A549 (cell line): Measurements from ENCODE around the gene PARD6G. TPM values are rescaled to one million over a fixed set of nuclear protein-coding genes. Genes with fewer than 3 reads are reported as not detected.

Source experiments
- ATAC-seq, 2 experiments: fragments of 200-7000 bp in 1 of 2; fragments of >200 bp in 1 of 2; cut with Nextera tagmentation in 1 of 2; cut with Tn5 transposase in 1 of 2; 3 replicates each; pipeline versions ENCODE4 v1.8.0 to v1.9.1; 2018 to 2020; ENCODE audit warnings: mild to moderate bottlenecking in 1 of 2, moderate library complexity in 1 of 2
- CTCF ChIA-PET: fragments of 300-600 bp; sonication (Branson Sonifier 250); formaldehyde crosslinking; extraction: SDS; loops from one replicate; lab custom pipeline; 2021; ENCODE audit warnings: antibody characterized with exemption, inconsistent platforms; lab: Yijun Ruan, JAX
- POLR2A ChIA-PET: fragments of 350-600 bp; formaldehyde crosslinking; extraction: SDS; loops from one replicate; lab custom pipeline; 2021; ENCODE audit warnings: antibody characterized with exemption, inconsistent platforms; lab: Yijun Ruan, JAX
- DNase-seq, 2 experiments: peaks; one replicate each; pipeline versions ENCODE4 v3.0.0 to v3.0.0-alpha.2; 2011 to 2016; ENCODE audit warnings: low read depth in 1 of 2, low spot score in 1 of 2
- FAIRE-seq: peaks from 2 replicates; lab custom pipeline; 2011; peaks lifted over from hg19 to GRCh38; lab: Jason Lieb, UNC
- H3K27ac ChIP-seq, 2 experiments: fragments of >200 bp; sonication (Bioruptor Twin); formaldehyde crosslinking; 3 replicates each; pipeline ENCODE4 v1.5.1; 2016 to 2017
- H3K4me1 ChIP-seq: fragments of >200 bp; sonication (Bioruptor Twin); formaldehyde crosslinking; 3 replicates; pipeline ENCODE4 v1.6.1; 2016
- H3K4me2 ChIP-seq: fragments of >200 bp; sonication (Bioruptor Twin); formaldehyde crosslinking; 3 replicates; pipeline ENCODE4 v1.6.1; 2016
- H3K4me3 ChIP-seq: fragments of >200 bp; sonication (Bioruptor Twin); formaldehyde crosslinking; 3 replicates; pipeline ENCODE4 v1.5.1; 2016
- H3K9me3 ChIP-seq: fragments of >200 bp; sonication (Bioruptor Twin); formaldehyde crosslinking; 3 replicates; pipeline ENCODE4 v1.6.1; 2016
- CHD4 ChIP-seq: fragments of 200-600 bp; sonication (generic); IDR thresholded peaks from 2 replicates; pipeline ENCODE4 v1.6.1; 2016; ENCODE audit warnings: antibody characterized with exemption, mild to moderate bottlenecking, borderline replicate concordance
- EHMT2 ChIP-seq: fragments of 200-600 bp; sonication (generic); IDR thresholded peaks from 2 replicates; pipeline ENCODE4 v1.6.1; 2016; ENCODE audit warnings: antibody characterized with exemption, low read depth, mild to moderate bottlenecking, moderate library complexity
- FOSB ChIP-seq: fragments of 250-450 bp; sonication (Bioruptor Pico); IDR thresholded peaks from 2 replicates; pipeline ENCODE4 v1.5.0; 2020; ENCODE audit warnings: mild to moderate bottlenecking, moderate library complexity
- FOSL2 ChIP-seq, 2 experiments: fragments of 450-650 bp in 1 of 2; fragments of >200 bp in 1 of 2; sonication (Bioruptor Twin) in 1 of 2; formaldehyde crosslinking; IDR thresholded peaks; 2 replicates each; pipeline versions ENCODE4 v1.5.0 to v1.6.1; 2016 to 2020; ENCODE audit warnings: mild to moderate bottlenecking in 1 of 2, moderate library complexity in 1 of 2
- FOXS1 ChIP-seq: fragments of 250-450 bp; sonication (Bioruptor Pico); IDR thresholded peaks from 2 replicates; pipeline ENCODE4 v1.5.0; 2020; ENCODE audit warnings: mild to moderate bottlenecking, moderate library complexity
- GATA3 ChIP-seq: IDR thresholded peaks from 2 replicates; pipeline ENCODE4 v1.6.1; 2012; ENCODE audit warnings: borderline replicate concordance
- HOXB5 ChIP-seq: fragments of 250-450 bp; sonication (Bioruptor Pico); IDR thresholded peaks from 2 replicates; pipeline ENCODE4 v1.5.0; 2020; ENCODE audit warnings: mild to moderate bottlenecking, moderate library complexity
- KDM1A ChIP-seq: fragments of 200-600 bp; sonication (generic); IDR thresholded peaks from 2 replicates; pipeline ENCODE4 v1.6.1; 2016; ENCODE audit warnings: low read depth, mild to moderate bottlenecking
- MAFK ChIP-seq: fragments of 450-650 bp; IDR thresholded peaks from 2 replicates; pipeline ENCODE4 v1.6.1; 2014; ENCODE audit not compliant: partially characterized antibody
- NFE2L2 ChIP-seq: fragments of 150-350 bp; conservative IDR thresholded peaks from 2 replicates; pipeline ENCODE4 v1.6.1; 2014; ENCODE audit warnings: low read length
- PHF8 ChIP-seq: fragments of 200-600 bp; sonication (generic); IDR thresholded peaks from 2 replicates; pipeline ENCODE4 v1.6.1; 2016; ENCODE audit warnings: low read depth, mild to moderate bottlenecking, antibody characterized with exemption, moderate library complexity, borderline replicate concordance
- POLR2A ChIP-seq: IDR thresholded peaks from 2 replicates; pipeline ENCODE4 v1.6.1; 2012; ENCODE audit warnings: mild to moderate bottlenecking, low read length
- RAD21 ChIP-seq, 2 experiments: fragments of >200 bp in 1 of 2; sonication (Bioruptor Twin) in 1 of 2; formaldehyde crosslinking in 1 of 2; IDR thresholded peaks in 1 of 2; conservative IDR thresholded peaks in 1 of 2; 2 replicates in 1 of 2; 3 replicates in 1 of 2; pipeline ENCODE4 v1.6.1; 2012 to 2018; ENCODE audit warnings: inconsistent platforms in 1 of 2
- RARB ChIP-seq: fragments of 250-450 bp; sonication (Bioruptor Pico); IDR thresholded peaks from 2 replicates; pipeline ENCODE4 v1.8.0; 2021; ENCODE audit warnings: mild to moderate bottlenecking, moderate library complexity
- RNF2 ChIP-seq: fragments of 200-600 bp; sonication (generic); IDR thresholded peaks from 2 replicates; pipeline ENCODE4 v1.6.1; 2016; ENCODE audit warnings: low read depth, mild to moderate bottlenecking, antibody characterized with exemption, moderate library complexity, borderline replicate concordance
- SMC3 ChIP-seq: fragments of >200 bp; sonication (Bioruptor Twin); formaldehyde crosslinking; IDR thresholded peaks from 3 replicates; pipeline ENCODE4 v1.6.1; 2018; ENCODE audit warnings: inconsistent platforms
- TFCP2L1 ChIP-seq: fragments of 250-450 bp; sonication (Bioruptor Pico); IDR thresholded peaks from 2 replicates; pipeline ENCODE4 v1.5.0; 2021; ENCODE audit warnings: mild to moderate bottlenecking
- ZNF302 ChIP-seq: fragments of 250-450 bp; sonication (Bioruptor Pico); IDR thresholded peaks from 2 replicates; pipeline ENCODE4 v1.9.0; 2021; ENCODE audit warnings: inconsistent platforms, mild to moderate bottlenecking, moderate library complexity
- WGBS: methylation state at CpG from one replicate; pipeline ENCODE4 v1.1.6; 2017; ENCODE audit errors: missing lambda C conversion rate; 5-methylcytosine and 5-hydroxymethylcytosine counted together
- polyA plus RNA-seq, 4 experiments: library from polyadenylated mRNA; depleted of rRNA in 3 of 4; stranded (reverse); fragments of >200 nt; fragmentation: RNase III in 1 of 4; extraction: RNeasy Plus Mini Kit Qiagen cat#74134 plus additional on column Dnase treatment in 1 of 4; gene quantifications; 2 replicates in 3 of 4; 3 replicates in 1 of 4; pipeline ENCODE4 v1.2.3, GENCODE V29; 2011 to 2017
- TF ChIP-seq, protein P1 (sequence below): fragments of 450-650 bp; IDR thresholded peaks from 2 replicates; pipeline ENCODE4 v1.6.1; 2014; ENCODE audit warnings: antibody characterized with exemption
- TF ChIP-seq, protein P2 (sequence below): fragments of 250-450 bp; sonication (Bioruptor Pico); IDR thresholded peaks from 2 replicates; pipeline ENCODE4 v1.5.0; 2020; ENCODE audit warnings: low read depth, mild to moderate bottlenecking, moderate library complexity
- TF ChIP-seq, protein P3 (sequence below): fragments of 150-350 bp; IDR thresholded peaks from 2 replicates; pipeline ENCODE4 v1.6.1; 2014; ENCODE audit warnings: low read depth, mild to moderate bottlenecking, low read length
- TF ChIP-seq, protein P4 (sequence below): fragments of >200 bp; sonication (Bioruptor Twin); formaldehyde crosslinking; IDR thresholded peaks from 2 replicates; pipeline ENCODE4 v1.6.1; 2016
- TF ChIP-seq, protein P5 (sequence below): IDR thresholded peaks from 2 replicates; pipeline ENCODE4 v1.6.1; 2012
- TF ChIP-seq, protein P6 (sequence below): IDR thresholded peaks from 2 replicates; pipeline ENCODE4 v1.6.1; 2012
- TF ChIP-seq, protein P7 (sequence below): fragments of >200 bp; sonication (Bioruptor Twin); formaldehyde crosslinking; IDR thresholded peaks from 3 replicates; pipeline ENCODE4 v1.5.1; 2016

The PARD6G gene
- polyA plus RNA-seq, 2 of the 4 experiments (the other 2 are of a cell fraction) = 1.6 to 2.3 TPM

DNA sequence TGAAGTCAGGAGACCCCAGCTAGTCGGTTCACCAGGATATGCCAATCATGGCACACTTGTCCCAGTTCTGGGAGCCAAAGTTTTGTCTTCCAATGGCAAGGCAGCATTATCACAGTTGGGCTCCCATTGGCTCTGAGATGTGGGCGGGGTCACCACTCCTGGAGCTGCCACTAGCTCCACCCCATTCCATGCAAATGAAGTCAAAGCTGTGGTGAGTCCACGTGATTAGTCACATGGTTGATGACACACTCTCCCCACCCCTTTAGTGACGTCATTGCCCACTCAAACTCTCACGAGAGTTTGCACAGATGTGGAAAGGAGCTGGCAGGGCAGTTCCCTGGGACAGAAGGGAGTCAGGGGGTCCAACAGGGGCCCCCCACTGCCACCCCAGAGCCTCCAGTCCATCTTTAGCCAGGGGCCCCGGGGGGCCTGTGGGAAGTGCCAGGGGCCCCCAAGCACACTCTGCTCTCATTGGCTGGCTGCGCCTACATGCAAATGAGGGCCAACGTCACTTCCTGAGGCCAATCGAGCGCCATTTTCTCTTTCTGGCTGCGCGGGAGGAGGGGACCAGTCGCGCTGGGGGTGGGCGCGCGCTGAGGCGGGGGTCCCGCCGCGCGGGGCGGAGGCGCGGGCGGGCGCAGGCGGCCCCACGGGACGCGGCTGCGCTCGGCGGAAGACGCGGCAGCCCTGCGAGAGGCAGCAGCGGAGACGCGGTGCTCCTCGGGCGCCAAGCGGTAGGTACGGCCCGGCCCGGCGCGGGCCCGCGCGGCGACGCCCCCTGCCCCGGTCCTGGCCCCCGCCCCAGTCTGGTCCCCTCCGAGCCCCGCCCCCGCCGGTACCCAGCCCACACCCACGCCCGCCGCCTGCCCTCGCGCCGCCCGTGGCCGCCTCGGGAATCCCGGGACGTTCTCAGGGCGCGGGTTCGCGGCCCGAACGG, 138.3 kb downstream of the PARD6G start, which contains the start of gene ADNP2 (continued):
- TF ChIP-seq, protein P1, sequence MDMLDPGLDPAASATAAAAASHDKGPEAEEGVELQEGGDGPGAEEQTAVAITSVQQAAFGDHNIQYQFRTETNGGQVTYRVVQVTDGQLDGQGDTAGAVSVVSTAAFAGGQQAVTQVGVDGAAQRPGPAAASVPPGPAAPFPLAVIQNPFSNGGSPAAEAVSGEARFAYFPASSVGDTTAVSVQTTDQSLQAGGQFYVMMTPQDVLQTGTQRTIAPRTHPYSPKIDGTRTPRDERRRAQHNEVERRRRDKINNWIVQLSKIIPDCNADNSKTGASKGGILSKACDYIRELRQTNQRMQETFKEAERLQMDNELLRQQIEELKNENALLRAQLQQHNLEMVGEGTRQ = peak; percentile 98
- TF ChIP-seq PHF8 (0 out of 2 replicates have a peak, but pooled peaks have one; percentile 37), KDM1A (no peak), POLR2A (peak; percentile 31), FOSL2 (IDR thresholded peaks at IDR 0.05) (no peak), FOSL2 (CRISPR knock-in tag; IDR thresholded peaks at IDR 0.05) (peak; percentile 95), SMC3 (no peak), FOXS1 (CRISPR knock-in tag) (no peak), HOXB5 (CRISPR knock-in tag) (no peak)

DNA sequence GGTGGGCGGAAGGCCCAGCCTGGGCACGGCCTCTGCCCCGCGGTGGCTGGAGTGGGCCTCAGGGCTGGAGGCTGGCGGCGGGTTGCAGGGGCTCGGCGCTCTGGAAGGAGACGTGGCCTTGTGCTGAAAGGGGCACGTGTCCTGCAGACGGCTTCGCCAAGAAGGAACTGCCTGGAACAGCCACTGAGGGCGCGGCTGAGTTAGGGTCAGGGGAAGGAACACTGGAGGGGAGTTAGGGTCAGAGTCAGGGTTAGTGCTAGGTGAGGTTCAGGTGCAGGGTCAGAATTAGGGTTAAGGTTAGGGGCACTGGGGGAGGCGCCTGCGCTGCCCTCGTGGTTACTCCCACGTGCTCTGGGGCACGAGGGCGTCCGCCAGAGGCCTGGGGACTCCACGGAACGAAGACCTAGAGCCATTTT, 139.2 kb downstream of the PARD6G start:
- no peak for FAIRE-seq
- no peak overlapping the region for H3K4me2 ChIP-seq
- DNase-seq = no peak
- CTCF ChIA-PET = no interaction called here
- H3K4me1 ChIP-seq = peaks cover 18% of the 10 kb centered on the region
- H3K9me3 ChIP-seq = no peaks in the 10 kb centered on the region
- TF ChIP-seq FOSB (CRISPR knock-in tag) (no peak), POLR2A (no peak), MAFK (no peak), EHMT2 (no peak), RAD21 (conservative IDR thresholded peaks at IDR 0.05 in 1 of 2, IDR thresholded peaks at IDR 0.05 in 1 of 2) (no peak), ZNF302 (no peak)
- TF ChIP-seq, protein P2, sequence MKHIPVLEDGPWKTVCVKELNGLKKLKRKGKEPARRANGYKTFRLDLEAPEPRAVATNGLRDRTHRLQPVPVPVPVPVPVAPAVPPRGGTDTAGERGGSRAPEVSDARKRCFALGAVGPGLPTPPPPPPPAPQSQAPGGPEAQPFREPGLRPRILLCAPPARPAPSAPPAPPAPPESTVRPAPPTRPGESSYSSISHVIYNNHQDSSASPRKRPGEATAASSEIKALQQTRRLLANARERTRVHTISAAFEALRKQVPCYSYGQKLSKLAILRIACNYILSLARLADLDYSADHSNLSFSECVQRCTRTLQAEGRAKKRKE (CRISPR knock-in tag) = no peak
- TF ChIP-seq, protein P3, sequence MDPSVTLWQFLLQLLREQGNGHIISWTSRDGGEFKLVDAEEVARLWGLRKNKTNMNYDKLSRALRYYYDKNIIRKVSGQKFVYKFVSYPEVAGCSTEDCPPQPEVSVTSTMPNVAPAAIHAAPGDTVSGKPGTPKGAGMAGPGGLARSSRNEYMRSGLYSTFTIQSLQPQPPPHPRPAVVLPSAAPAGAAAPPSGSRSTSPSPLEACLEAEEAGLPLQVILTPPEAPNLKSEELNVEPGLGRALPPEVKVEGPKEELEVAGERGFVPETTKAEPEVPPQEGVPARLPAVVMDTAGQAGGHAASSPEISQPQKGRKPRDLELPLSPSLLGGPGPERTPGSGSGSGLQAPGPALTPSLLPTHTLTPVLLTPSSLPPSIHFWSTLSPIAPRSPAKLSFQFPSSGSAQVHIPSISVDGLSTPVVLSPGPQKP = no peak
- H3K27ac ChIP-seq = peak overlapping the region in 1 of 2 experiments; percentile 99; a peak in 1 of 6 replicates
- ATAC-seq = no peak
- 94% methylated on average over 19 of the region's 23 CpGs for WGBS
- no peak overlapping the region for H3K4me3 ChIP-seq
- POLR2A ChIA-PET = interaction anchor here (1.3 kb wide), 1 partner anchor 74 kb away, joined by 8 read pairs; the partner anchor contains the start of gene RBFA

DNA sequence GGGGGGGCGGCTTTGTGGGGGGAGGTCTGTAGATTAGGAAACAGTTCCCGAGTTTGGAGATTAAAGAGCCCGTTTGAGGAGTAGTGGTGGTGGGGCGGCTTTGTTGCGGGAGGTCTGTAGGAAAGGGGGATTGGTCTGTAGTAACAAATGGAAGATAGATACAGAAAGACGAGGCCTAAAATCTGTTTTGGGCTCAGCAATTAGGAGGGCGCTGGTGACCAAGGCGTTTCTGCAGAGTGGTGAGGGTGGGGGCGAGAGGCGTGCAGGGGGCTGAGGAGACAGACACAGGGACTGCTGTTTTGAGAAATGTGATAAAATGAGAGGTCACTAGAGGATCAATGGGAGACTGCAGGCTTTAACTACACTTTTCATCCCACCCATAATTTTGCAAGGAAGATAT, 139.9 kb downstream of the PARD6G start:
- ChIA-PET CTCF (no interaction called here), POLR2A (no interaction called here)
- Histone ChIP-seq H3K27ac (no peak overlapping the region), H3K4me1 (peaks cover 11% of the 10 kb centered on the region), H3K4me3 (no peak overlapping the region), H3K4me2 (no peak overlapping the region), H3K9me3 (no peaks in the 10 kb centered on the region)
- TF ChIP-seq RNF2 = no peak
- no peak for TF ChIP-seq RARB
- no peak for TF ChIP-seq EHMT2
- TF ChIP-seq, protein P1 = no peak
- TF ChIP-seq TFCP2L1 (CRISPR knock-in tag) = no peak
- no peak for TF ChIP-seq GATA3
- no peak for TF ChIP-seq POLR2A
- TF ChIP-seq HOXB5 (CRISPR knock-in tag) = no peak
- TF ChIP-seq, protein P4, sequence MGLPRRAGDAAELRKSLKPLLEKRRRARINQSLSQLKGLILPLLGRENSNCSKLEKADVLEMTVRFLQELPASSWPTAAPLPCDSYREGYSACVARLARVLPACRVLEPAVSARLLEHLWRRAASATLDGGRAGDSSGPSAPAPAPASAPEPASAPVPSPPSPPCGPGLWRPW = no peak
- no peak for TF ChIP-seq MAFK
- TF ChIP-seq CHD4 = no peak
- TF ChIP-seq, protein P5, sequence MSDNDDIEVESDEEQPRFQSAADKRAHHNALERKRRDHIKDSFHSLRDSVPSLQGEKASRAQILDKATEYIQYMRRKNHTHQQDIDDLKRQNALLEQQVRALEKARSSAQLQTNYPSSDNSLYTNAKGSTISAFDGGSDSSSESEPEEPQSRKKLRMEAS = no peak
- TF ChIP-seq SMC3 = no peak
- TF ChIP-seq, protein P6, sequence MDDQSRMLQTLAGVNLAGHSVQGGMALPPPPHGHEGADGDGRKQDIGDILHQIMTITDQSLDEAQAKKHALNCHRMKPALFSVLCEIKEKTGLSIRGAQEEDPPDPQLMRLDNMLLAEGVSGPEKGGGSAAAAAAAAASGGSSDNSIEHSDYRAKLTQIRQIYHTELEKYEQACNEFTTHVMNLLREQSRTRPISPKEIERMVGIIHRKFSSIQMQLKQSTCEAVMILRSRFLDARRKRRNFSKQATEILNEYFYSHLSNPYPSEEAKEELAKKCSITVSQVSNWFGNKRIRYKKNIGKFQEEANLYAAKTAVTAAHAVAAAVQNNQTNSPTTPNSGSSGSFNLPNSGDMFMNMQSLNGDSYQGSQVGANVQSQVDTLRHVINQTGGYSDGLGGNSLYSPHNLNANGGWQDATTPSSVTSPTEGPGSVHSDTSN = no peak
- no peak for TF ChIP-seq FOSB (CRISPR knock-in tag)
- TF ChIP-seq, protein P7, sequence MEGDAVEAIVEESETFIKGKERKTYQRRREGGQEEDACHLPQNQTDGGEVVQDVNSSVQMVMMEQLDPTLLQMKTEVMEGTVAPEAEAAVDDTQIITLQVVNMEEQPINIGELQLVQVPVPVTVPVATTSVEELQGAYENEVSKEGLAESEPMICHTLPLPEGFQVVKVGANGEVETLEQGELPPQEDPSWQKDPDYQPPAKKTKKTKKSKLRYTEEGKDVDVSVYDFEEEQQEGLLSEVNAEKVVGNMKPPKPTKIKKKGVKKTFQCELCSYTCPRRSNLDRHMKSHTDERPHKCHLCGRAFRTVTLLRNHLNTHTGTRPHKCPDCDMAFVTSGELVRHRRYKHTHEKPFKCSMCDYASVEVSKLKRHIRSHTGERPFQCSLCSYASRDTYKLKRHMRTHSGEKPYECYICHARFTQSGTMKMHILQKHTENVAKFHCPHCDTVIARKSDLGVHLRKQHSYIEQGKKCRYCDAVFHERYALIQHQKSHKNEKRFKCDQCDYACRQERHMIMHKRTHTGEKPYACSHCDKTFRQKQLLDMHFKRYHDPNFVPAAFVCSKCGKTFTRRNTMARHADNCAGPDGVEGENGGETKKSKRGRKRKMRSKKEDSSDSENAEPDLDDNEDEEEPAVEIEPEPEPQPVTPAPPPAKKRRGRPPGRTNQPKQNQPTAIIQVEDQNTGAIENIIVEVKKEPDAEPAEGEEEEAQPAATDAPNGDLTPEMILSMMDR = no peak
- no peak for TF ChIP-seq NFE2L2
- DNase-seq = no peak
- no peak for FAIRE-seq
- ATAC-seq = no peak
- 75% methylated on average over 10 of the region's 10 CpGs for WGBS
